Activated naive CD8-positive, alpha-beta T cell treated with anti-CD3 and anti-CD28 coated beads, Interleukin-2, amount 50 U/mL, for 24 hours (primary cell): ENCODE measurements around the gene CGB3.
A peak's percentile ranks its signal among the peaks of the same experiment; 100 is the strongest.
"Not testable (repeated sequence)": the region's sequence is repeated elsewhere in the genome, so short reads cannot be mapped to it uniquely, and the experiment has no call there.

Experiments
- ATAC-seq: fragments of 150-1000 bp; cut with Tn5 transposase; one replicate; pipeline ENCODE4 v1.10.0; 2021
- DNase-seq: peaks from one replicate; pipeline ENCODE4 v3.0.0; 2021
- H3K27ac Mint-ChIP-seq: one replicate; pipeline ENCODE4 v1.8.0; 2021; ENCODE audit warnings: mild to moderate bottlenecking, mixed read lengths
- H3K27me3 Mint-ChIP-seq: one replicate; pipeline ENCODE4 v1.8.0; 2021; ENCODE audit warnings: mixed read lengths
- H3K36me3 Mint-ChIP-seq: one replicate; pipeline ENCODE4 v1.8.0; 2021; ENCODE audit warnings: low read depth, mixed read lengths
- H3K4me1 Mint-ChIP-seq: one replicate; pipeline ENCODE4 v1.8.0; 2021; ENCODE audit warnings: mixed read lengths
- H3K4me3 Mint-ChIP-seq: one replicate; pipeline ENCODE4 v1.8.0; 2021; ENCODE audit warnings: mild to moderate bottlenecking, moderate library complexity, mixed read lengths
- H3K9me3 Mint-ChIP-seq: one replicate; pipeline ENCODE4 v1.8.0; 2021; ENCODE audit warnings: mixed read lengths

The CGB3 gene

GRCh38 chr19:49029749-49030148 is 5.6 kb upstream of the CGB3 start:
- H3K4me1 Mint-ChIP-seq, H3K27ac Mint-ChIP-seq: not testable (repeated sequence)

DNA sequence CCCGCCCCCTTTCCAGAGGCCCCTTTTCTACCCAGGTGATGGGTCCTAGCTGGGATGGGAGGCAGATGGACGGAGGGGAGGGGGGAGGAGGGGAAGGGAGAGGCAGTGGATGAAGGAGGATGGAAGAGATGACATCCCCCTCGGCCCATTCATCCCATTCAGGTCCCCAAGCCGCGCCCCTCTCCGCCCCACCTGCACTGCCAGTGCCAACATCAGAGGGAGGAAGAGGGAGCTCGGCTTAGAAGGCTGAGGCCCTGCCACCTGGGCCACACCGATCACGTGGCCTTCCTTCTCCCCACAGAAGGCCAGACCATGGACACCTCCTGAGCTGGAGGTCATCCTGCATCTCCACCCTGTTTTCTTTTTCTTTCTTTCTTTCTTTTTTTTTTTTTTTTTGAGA is 4.6 kb upstream of the CGB3 start:
- ATAC-seq, H3K36me3 Mint-ChIP-seq, H3K4me1 Mint-ChIP-seq, H3K27me3 Mint-ChIP-seq, H3K4me3 Mint-ChIP-seq, H3K27ac Mint-ChIP-seq, DNase-seq, H3K9me3 Mint-ChIP-seq: not testable (repeated sequence)

More at GRCh38 chr19:49029749-49030148, 5.6 kb upstream of the CGB3 start:
- H3K9me3 Mint-ChIP-seq, H3K36me3 Mint-ChIP-seq, H3K27me3 Mint-ChIP-seq, ATAC-seq, H3K4me3 Mint-ChIP-seq, DNase-seq: not testable (repeated sequence)

- not testable (repeated sequence) for H3K27me3 Mint-ChIP-seq, H3K27ac Mint-ChIP-seq, H3K9me3 Mint-ChIP-seq, H3K36me3 Mint-ChIP-seq, DNase-seq, H3K4me3 Mint-ChIP-seq, ATAC-seq
- peaks cover 12% of the 10 kb centered on the region for H3K4me1 Mint-ChIP-seq
Observed at GRCh38 chr19:49025599-49025998, 1.5 kb upstream of the CGB3 start.

GRCh38 chr19:49025088-49025487 is 955 bp upstream of the CGB3 start:
- H3K27ac Mint-ChIP-seq, H3K36me3 Mint-ChIP-seq, H3K4me3 Mint-ChIP-seq, DNase-seq, H3K9me3 Mint-ChIP-seq, ATAC-seq, H3K27me3 Mint-ChIP-seq: not testable (repeated sequence)
- peaks cover 12% of the 10 kb centered on the region for H3K4me1 Mint-ChIP-seq

DNA sequence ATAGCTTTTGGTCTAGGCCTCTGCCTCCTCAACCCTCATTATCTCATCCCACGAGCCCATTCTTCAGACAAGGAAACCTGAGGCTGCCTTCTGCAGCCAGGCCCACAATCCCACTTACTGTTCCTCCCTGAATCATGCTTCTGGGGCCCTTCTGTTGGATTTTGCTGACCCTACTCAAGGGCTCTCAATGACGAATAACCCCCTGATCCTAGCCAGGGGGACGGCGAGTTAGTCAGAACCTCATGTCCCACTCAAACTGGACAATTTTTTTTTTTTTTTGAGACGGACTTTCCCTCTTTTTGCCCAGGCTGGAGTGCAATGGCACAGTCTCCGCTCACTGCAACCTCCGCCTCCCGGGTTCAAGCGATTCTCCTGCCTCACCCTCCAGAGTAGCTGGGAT is 2.0 kb downstream of the CGB3 start:
- ATAC-seq (no peak), DNase-seq (no peak)
- H3K36me3 Mint-ChIP-seq, result no peaks in the 10 kb centered on the region
- H3K27me3 Mint-ChIP-seq, result peaks cover 8% of the 10 kb centered on the region
- H3K4me3 Mint-ChIP-seq, result no peak overlapping the region
- no peak overlapping the region for H3K27ac Mint-ChIP-seq
- peaks cover 33% of the 10 kb centered on the region for H3K4me1 Mint-ChIP-seq
- H3K9me3 Mint-ChIP-seq, result no peaks in the 10 kb centered on the region

DNA sequence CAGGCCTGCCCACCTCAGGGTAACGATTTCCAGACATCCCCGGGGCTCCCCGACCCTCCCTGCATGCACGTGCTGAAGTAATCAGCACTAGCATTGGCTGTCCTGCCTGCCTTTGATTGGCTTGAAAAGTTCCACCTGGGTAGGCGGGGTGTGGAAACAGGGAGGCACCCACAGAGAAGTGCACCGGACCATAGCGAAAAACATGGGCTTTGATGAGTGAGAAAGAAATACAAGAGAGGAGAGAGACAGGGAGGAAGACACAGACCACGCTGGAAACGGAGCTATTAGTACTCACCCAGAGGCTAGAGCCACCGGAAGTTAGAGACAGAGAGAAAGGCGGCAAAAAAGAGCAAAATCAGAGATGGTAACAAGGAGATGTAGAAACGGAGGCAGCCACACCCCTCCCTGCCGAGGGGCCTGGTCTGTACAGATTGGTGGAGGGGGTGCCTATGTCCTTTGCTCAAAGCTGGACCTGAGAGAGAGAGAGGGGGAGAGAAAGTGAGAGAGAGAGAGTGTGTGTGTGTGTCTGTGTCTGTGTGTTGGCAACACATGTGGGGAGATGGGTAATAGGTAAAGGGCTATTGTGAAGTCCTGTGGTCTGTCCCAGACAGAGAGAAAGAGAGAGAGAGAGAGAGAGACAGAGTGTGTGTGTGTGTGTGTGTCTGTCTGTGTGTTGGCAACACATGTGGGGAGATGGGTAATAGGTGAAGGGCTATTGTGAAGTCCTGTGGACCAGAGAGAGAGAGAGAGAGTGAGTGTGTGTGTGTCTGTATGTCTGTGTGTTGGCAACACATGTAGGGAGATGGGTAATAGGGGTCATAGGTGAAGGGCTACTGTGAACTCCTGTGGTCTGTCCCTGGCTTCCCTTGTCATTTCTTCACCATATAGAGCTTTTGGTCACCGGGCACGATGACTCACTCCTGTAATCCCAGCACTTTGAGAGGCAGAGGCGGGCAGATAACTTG is 2.9 kb downstream of the CGB3 start:
- no peaks in the 10 kb centered on the region for H3K9me3 Mint-ChIP-seq
- H3K4me3 Mint-ChIP-seq, result no peak overlapping the region
- no peaks in the 10 kb centered on the region for H3K36me3 Mint-ChIP-seq
- peaks cover 8% of the 10 kb centered on the region for H3K27me3 Mint-ChIP-seq
- no peak for DNase-seq
- H3K27ac Mint-ChIP-seq, result peak overlapping the region; percentile 16
- H3K4me1 Mint-ChIP-seq, result peaks cover 33% of the 10 kb centered on the region
- peak; percentile 9 for ATAC-seq

GRCh38 chr19:49020342-49020741 is 3.8 kb downstream of the CGB3 start:
- peaks cover 33% of the 10 kb centered on the region for H3K4me1 Mint-ChIP-seq
- DNase-seq (no peak), ATAC-seq (no peak)
- no peaks in the 10 kb centered on the region for H3K9me3 Mint-ChIP-seq
- H3K4me3 Mint-ChIP-seq, result no peak overlapping the region
- peaks cover 8% of the 10 kb centered on the region for H3K27me3 Mint-ChIP-seq
- H3K36me3 Mint-ChIP-seq, result peaks cover 5% of the 10 kb centered on the region
- H3K27ac Mint-ChIP-seq, result no peak overlapping the region

DNA sequence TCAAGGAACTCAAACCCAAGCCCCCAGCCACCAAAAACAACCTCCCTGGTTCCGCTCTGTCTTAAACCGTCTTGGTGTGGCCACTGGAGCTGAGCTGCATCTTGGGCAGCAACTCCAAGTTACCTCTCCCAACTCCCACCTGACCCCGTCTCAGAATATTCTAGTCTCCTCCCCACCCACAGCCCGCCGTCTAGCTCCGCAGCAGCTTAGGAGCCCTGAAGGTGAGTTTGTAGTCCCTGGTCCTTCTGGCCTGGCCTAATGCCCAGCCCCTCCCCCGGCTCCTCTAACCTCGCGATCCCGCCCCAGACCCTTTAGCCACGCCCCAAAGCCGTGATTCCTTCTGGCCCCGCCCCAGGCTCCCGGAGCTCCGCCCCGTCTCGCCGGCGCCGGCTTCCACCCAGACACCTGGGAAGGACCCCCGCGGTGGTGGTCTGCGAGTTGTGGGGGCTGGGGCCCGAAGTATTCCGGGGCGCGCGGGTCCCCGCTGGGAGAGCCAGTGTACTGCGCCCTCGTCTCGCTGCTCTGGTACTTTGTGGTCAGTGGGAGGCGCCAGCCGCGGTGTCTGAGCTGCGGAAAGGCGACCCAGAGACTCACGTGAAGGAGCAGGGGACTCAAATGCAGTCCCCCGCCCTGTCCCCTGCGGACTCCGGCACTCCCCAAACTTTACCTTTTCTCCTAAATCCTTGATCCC is 4.7 kb downstream of the CGB3 start:
- peak overlapping the region; percentile 22 for H3K27ac Mint-ChIP-seq
- H3K4me3 Mint-ChIP-seq, result peak overlapping the region; percentile 72

DNA sequence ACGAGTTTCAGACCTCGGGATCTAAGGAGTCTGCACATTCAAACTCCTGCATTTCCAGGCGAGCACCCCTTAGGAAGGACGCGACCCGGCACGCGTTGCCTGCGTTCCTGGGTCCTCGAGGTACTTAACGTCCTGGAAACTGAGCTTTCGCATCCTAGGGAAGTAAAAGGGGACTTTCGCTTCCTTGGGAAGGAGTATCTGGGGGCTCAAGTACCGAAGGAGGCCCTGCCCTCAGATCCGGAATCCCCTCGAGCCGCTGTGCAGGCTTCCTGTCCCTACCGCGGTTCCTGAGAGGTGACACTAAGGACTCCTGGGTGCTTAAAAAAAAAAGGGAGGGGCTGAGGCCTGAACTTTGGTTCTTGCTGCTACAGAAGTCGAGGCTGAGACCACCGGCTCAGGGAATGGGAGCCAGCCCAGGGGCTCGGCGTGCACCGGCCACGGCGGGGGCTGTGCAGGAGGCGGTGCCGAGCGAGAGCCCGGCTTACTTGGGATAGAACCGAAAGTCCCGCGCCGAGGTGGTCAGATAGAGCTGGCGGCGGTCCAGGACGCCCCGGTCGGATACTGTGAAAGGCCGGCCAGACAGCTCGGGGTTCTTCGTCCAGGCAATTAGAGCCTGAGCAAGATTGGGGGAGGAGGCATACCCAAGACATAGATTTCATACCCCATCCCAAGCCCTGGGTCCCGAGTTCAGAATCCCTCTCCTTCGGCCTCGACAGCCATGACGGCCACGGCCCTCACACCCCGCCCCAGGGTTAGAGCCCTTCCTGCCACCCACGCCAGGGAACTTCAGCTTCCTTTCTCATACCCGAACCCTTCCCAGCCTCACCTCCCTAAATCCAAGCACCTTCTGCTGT is 5.5 kb downstream of the CGB3 start:
- Mint-ChIP-seq H3K27ac (peak overlapping the region; percentile 22), H3K4me3 (peak overlapping the region; percentile 72), H3K4me1 (peaks cover 33% of the 10 kb centered on the region)
- not testable (repeated sequence) for H3K9me3 Mint-ChIP-seq, DNase-seq, H3K36me3 Mint-ChIP-seq, H3K27me3 Mint-ChIP-seq
- ATAC-seq, result peak; percentile 9

More for the DNA sequence above, 4.7 kb downstream of the CGB3 start:
- peak; percentile 76 for DNase-seq
- Mint-ChIP-seq H3K36me3 (peaks cover 5% of the 10 kb centered on the region), H3K4me1 (peaks cover 33% of the 10 kb centered on the region), H3K27me3 (peaks cover 6% of the 10 kb centered on the region), H3K9me3 (no peaks in the 10 kb centered on the region)
- ATAC-seq, result peak; percentile 13

DNA sequence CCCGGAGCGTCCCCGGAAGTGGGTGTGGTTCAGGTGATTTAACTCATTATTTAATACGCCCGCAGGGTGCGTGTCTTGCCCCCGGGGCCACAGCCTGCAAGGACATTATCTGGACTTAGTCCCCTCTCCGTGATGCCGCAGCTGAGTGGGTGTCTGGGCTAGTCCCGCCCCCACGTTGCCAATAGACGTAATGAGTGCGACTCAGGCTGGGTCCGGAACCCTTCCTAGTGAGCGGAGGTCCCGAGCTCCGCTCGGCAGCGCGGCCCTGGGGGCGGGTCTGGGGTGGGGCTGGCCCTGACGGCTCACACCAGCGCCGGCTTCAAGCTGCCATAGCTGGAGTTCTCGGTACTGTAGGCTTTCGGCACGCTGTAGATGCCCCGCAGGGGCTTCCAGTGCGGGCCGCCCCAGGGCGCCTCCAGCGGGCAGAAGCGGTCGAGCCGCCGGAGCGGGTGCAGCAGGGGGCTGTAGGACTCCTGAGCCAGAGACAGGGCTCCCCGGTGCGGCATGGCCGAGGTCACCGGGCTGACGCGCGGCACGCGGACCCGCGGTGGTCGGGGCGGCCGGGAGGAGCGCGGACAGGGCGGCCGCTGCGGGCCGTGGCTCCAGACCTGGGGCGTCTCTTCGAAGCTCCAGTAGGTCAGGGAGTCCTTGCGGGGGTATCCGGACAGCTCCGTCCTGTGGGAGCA is 6.3 kb downstream of the CGB3 start:
- no peaks in the 10 kb centered on the region for H3K9me3 Mint-ChIP-seq
- peak; percentile 69 for DNase-seq
- H3K4me3 Mint-ChIP-seq, result peak overlapping the region; percentile 24
- ATAC-seq, result peak; percentile 71
- peaks cover 33% of the 10 kb centered on the region for H3K4me1 Mint-ChIP-seq
- peaks cover 6% of the 10 kb centered on the region for H3K27me3 Mint-ChIP-seq
- H3K27ac Mint-ChIP-seq, result no peak overlapping the region
- peaks cover 8% of the 10 kb centered on the region for H3K36me3 Mint-ChIP-seq

- H3K27ac Mint-ChIP-seq, result no peak within 1 kb of the TSS
- H3K27me3 Mint-ChIP-seq, result peaks cover 6% of the 10 kb centered on the region
- ATAC-seq (no peak), DNase-seq (no peak)
- H3K4me1 Mint-ChIP-seq, result peaks cover 33% of the 10 kb centered on the region
- H3K4me3 Mint-ChIP-seq, result peak within 1 kb of the TSS; percentile 24
- H3K9me3 Mint-ChIP-seq, result no peaks in the 10 kb centered on the region
- H3K36me3 Mint-ChIP-seq, result peaks cover 8% of the 10 kb centered on the region
Observed at GRCh38 chr19:49017041-49017665, 7.0 kb downstream of the CGB3 start, which contains the start of gene LHB. TSS of gene LHB (minus strand) at chr19:49017091. CDS start at chr19:49017081, 10 bp downstream.

GRCh38 chr19:49016067-49016839 is 7.9 kb downstream of the CGB3 start:
- ATAC-seq, result no peak
- Mint-ChIP-seq H3K4me3 (no peak overlapping the region), H3K36me3 (peaks cover 11% of the 10 kb centered on the region), H3K27ac (no peak overlapping the region), H3K4me1 (peaks cover 25% of the 10 kb centered on the region), H3K27me3 (peaks cover 6% of the 10 kb centered on the region), H3K9me3 (no peaks in the 10 kb centered on the region)
- no peak for DNase-seq

- peaks cover 13% of the 10 kb centered on the region for H3K36me3 Mint-ChIP-seq
- no peak for ATAC-seq
- H3K9me3 Mint-ChIP-seq, result no peaks in the 10 kb centered on the region
- H3K4me1 Mint-ChIP-seq, result peaks cover 18% of the 10 kb centered on the region
- H3K4me3 Mint-ChIP-seq, result no peak overlapping the region
- DNase-seq, result no peak
- H3K27ac Mint-ChIP-seq, result no peak overlapping the region
- H3K27me3 Mint-ChIP-seq, result peaks cover 6% of the 10 kb centered on the region
Observed at GRCh38 chr19:49014870-49015255, 9.3 kb downstream of the CGB3 start.
